ENCODE results near the gene GAPVD1.
A peak's percentile ranks its signal among the peaks of the same experiment; 100 is the strongest.
"Not testable (repeated sequence)": the region's sequence is repeated elsewhere in the genome, so short reads cannot be mapped to it uniquely, and the experiment has no call there.

GAPVD1 gene

DNA sequence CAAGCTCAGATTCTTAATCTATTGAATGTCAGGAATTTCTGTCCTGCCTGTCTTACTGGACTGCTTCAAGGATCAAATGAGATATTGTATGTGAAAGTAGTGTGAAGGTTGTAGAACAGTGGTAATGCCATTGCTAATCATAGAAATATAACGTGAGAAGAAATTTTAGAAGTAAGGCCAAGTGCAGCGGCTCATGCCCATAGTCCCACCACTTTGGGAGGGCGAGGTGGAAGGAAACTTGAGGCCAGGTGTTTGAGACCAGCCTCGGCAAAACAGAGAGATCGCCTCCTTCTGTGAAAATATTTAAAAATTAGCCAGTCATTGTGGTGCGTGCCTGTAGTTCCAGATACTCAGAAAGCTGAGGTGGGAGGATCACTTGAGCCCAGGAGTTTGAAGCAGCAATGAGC is 15.4 kb upstream of the GAPVD1 start:
- DNase-seq (ENCODE audit: low read depth), result no peak

DNA sequence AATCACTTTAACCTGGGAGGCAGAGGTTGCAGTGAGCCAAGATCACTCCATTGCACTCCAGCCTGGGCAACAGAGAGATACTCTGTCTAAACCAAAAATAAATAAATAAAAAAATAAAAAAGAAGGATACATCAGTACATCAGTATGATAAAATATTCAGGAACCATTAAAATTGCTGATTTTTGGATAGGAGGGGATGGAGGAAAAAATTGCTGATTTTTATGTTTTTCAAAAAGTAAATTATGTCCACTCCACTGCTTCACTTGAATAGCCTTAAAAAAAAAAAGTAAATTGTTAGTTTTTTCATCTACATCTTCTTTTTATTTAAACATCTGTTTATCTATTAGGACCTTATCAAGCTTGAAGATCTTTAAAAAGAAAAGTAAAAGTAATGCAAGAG is 7.4 kb upstream of the GAPVD1 start:
- no peak for DNase-seq (ENCODE audit: low read depth)

DNA sequence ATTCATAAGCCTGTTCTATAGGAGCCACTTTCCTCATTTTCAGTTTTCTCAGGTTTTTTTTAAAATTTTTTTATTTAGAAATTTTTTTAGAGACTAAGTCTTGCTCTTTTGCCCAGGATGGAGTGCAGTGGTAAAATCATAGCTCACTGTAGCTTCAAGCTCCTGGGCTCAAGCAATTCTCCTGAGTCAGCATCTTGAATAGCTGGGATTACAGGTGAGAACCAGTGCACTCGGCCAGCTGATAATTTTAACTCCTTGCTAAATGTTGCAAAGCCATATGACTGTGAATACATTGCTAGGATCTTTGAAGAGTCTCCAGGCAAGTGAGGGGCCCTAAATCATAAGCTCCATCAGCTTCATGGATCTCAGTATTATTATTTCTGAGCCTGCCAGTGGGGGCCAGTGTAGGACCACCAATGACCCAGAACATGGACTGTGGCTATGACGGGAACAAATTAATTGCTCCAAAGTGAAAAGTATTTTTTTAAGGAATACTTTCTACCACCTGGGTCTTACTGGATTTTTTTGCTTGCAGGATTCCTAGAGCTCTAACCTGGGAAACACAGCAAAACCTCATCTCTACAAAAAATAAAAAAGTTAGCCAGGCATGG is 5.7 kb upstream of the GAPVD1 start:
- DNase-seq (ENCODE audit: low read depth), result no peak

DNA sequence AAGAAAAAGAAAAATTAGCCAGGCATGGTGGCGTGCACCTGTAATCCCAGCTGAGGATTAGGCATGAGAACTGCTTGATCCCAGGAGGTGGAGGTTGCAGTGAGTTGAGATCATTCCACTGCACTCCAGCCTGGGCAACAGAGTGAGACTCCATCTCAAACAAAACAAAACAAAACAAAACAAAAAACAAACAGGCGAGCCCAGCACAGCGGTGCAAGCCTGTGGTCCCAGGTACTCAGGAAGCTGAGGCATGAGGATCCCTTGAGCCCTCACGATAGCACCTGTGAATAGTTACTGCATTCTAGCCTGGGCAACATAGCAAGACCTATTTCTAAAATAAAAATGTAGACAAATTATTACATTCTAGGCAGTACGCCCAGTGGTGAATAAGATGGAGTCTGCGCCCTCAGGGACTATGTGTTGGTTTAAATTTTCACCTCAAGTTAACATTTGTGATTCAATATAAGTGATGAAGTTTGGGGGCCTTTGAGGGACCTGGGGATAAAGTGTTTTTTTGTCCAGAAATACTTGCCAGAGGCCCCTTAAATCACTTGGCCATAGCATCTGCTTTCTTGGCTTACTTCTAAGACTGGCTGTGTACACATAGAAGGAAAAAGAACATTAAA is 3.4 kb upstream of the GAPVD1 start:
- no peak for DNase-seq (ENCODE audit: low read depth)

DNA sequence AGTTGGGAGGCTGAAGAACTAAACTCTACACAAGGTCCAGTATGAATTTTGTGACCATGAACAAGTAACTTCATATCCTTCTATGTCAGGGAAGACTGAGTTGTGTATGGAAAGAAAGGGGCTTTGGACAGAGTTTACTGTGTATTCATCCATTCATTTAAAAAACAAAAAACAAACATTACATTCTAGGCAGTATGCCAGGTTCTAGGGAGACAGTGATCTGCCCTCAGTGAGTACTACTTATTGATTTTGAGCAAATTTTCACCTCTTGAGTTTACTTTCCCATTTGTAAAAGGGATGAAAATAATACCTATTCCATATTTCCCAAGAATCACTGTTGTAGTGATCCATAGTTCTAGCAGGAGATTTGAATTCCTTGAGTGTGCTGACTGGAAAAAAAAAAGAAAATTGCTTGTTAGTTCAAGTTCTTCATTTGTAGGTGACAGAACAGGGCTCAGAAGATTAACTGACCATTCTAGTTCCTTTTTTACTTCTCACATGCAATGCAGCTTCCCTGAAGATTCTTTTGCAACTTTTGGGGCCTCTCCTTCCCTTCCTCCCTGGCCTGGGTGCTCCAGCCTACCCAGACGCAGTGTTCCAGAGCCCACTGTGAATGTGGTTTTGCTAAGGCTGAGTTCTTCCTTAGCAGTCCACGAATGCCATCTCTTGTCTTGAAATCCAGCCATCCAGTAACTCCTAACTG is 2.6 kb upstream of the GAPVD1 start:
- no peak for DNase-seq (ENCODE audit: low read depth)

DNA sequence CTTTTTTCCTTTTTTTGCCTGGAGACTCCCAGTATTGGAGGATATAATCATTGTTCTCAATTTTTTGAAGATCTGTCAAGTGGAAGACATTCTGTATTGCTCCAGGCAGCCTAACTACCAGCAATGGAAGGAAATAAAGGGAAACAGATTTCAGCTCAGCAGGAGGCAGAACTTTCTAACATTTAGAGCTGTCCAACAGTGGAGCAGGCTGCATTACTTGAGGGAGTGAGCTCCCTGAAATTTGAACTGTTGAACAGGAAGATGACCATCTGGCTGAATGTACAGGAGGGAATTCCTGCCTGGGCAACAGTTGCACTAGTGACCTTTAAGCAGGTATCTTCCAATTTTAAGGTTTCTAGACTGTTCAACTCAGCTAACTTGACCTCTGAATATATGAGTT is 1.1 kb upstream of the GAPVD1 start:
- peak; percentile 47 for DNase-seq (ENCODE audit: low read depth)

DNA sequence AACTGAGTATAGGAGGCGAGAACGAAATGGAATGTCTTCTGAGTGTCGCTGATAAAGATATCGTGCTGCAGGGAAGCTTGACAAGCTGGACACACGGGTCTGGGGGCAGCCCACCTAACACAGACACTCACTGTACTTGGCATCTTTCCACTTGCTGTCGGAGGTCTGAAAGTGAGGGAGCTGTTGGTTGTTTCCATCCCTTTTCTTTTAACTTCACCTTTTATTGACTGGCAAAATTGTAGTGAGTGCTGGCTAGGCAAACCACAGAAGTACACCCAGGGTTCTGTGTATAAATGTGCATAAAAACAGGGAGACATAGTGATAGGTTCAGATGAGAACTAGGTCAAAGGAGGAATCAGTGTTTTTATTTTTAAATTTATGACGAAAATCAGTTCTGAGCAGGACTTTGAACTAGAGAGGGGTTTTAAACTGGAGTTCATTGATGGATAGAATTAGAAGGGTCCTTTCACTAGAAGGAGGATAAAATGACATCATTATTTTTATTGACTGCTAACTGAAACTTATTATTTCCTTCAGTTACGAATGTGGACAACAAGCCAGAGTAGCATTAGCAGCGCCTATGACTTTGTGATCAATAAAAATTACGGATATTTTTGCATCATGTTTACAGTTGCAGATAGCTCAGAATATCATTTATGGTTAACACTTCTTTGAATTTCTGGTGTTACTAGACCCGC is 817 bp downstream of the GAPVD1 start:
- DNase-seq (ENCODE audit: low read depth), result no peak

DNA sequence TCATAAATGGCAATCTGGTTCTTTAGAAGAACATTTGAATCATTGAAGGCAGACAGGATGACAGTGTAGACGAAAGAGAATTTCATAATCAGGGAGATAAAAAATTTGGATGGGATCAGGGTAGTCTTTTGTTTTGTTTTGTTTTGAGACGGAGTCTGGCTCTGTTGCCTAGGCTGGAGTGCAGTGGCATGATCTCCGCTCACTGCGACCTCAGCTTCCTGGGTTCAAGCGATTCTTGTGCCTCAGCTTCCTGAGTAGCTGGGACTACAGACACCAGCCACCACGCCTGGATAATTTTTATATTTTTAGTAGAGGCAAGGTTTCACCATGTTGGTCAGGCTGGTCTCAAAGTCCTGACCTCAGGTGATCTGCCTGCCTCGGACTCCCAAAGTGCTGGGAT is 2.4 kb downstream of the GAPVD1 start:
- DNase-seq (ENCODE audit: low read depth), result not testable (repeated sequence)

DNA sequence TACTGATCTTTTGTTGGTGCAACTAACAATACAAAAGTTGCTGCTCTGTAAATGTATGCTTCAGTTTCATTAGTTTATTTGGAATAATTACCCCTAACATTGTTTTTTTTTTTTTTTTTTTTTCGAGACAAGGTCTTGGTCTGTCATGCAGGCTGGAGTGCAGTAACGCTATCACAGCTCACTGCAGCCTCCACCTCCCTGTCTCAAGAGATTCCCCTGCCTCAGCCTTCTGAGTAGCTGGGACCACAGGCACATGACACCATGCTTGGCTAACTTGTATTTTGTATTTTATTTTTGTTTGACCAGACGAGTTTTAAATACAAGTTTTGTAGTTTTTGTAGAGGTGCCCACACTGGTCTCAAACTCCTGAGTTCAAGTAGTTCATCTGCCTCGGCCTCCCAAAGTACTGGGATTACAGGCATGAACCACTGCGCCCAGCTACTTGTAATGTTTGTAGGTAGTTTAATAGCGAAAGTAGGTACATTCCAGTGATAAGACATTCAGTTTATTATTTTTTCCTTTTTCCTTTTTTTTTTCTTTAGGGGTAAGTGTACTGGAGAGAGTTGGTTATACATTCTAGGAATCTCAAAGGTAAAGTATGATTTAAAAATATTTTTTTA is 6.9 kb downstream of the GAPVD1 start:
- DNase-seq (ENCODE audit: low read depth), result no peak

DNA sequence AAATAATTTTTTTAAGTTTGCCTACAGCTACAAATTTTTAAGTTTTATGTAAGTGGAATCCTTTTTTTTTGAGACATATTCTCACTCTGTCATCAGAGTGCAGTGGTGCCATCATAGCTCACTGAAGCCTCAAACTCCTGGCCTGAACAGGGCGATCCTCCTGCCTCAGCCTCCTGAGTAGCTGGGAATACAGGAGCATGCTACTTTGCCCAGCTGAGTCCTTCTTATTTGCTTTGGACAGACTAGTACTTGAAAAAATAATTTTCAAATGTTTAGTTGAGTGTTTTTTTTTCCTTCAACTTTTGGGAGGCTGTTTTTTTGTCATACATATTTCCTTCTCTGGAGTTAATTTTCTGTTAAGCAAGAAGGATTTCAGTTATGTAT is 7.4 kb downstream of the GAPVD1 start:
- no peak for DNase-seq (ENCODE audit: low read depth)

DNA sequence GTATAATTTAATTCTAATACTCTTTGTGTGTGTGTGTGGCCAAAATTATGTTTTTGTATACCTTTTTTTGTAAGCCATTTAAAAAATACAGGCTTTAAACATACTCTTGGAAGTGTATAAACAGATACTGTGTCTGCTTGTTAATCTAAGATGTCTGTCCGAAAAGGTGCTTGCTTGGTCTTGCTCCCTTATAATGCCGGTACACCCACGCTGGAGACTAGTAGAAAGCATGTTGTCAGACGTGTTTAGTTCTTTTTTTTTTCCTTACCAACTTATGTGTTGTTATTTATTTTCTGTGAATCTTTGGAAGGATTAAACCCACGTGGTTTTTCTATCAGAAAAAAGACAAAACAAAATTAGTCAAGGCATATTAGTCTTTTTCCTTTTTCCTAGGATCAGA is 9.5 kb downstream of the GAPVD1 start:
- no peak for DNase-seq (ENCODE audit: low read depth)

DNA sequence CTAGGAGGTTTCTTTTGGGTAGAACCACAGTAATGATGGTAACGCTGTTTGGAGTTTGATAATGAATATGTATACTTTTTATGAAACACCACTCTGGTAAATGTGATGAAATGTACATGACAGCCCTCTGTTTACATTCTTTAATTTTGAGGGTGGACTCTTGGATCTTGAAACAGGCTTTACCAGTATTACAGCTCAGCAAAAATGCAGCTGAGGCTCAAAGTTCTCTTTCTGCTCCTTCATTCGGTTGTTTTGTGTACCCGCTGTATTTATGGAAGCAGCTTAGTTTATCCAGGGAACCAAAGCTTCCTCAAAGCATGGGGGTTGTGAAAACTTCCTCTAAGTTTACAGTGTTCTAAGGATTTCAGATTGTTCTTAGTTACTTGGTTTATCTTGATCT is 11.1 kb downstream of the GAPVD1 start:
- peak; percentile 16 for DNase-seq (ENCODE audit: low read depth)

DNA sequence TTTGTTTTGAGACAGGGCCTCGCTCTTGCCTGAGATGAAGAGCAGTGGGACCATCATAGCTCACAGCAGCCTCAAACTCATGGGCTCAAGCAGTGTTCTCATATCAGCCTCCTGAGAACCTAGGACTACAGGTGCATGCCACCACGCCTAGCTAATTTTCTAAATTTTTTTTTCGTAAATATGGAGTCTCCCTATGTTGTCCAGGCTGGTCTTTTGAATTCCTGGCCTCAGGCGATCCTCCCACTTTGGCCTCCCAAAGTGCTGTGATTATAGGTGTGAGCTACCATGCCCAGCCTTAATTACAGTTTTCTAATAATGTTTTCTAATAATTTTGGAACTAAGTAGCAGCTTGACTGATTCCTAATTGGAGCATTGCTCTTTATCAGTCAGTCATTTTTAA is 15.1 kb downstream of the GAPVD1 start:
- no peak for DNase-seq (ENCODE audit: low read depth)

DNA sequence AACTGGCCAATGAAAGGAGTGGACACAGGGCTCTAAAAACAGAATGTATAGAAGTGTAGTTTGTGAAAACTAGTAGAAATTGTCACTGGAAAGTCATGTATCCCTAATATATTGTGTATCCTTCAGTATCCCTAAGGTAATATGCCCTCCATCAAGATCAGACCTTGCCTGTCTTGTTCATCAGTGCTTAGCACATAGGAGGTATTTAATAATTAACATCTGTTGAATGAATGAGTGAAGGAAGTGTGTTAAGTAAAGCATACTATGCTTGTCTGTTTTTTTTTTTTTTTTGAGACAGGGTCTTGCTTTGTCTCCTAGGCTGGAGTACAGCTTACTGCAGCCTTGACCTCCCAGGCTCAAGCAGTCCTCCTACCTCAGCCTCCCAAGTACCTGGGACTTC is 15.8 kb downstream of the GAPVD1 start:
- DNase-seq (ENCODE audit: low read depth), result no peak

DNA sequence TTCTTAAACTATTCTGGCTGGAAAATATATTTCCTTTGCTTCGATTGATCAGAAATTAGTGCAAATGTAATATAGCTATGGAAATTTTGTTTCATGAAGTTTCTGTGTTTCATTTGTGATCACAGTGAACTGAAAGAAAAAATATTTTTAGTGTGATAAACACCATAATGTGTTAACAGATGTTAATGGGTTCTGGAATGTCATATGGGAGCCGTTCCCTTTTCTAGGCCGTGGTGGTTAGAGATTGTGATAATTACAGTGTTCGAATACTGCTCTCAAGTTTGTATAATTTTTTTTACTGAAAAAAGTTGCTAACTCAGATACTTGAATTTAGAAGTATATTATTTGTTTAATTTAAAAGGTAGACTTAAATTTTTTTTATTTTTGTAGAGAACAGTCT is 19.3 kb downstream of the GAPVD1 start:
- no peak for DNase-seq (ENCODE audit: low read depth)

DNA sequence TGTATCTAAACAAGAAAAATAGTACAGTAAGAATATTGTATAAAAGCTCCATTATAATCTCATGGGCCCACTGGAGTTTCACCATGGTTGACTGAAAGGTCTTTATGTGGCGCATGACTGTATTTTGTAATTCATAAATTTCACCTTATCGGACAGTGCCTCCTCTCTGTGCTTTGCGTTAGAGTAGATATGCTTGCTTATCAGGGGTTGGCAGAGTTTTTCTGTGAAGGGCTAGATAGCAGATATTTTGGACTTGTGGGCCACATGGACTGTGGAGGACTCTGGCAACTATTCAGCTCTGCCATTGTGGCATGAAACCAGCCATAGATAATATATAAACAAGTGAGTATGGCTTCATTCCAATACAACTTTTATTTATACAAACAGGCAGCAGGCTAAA is 23.2 kb downstream of the GAPVD1 start:
- DNase-seq (ENCODE audit: low read depth), result no peak

DNA sequence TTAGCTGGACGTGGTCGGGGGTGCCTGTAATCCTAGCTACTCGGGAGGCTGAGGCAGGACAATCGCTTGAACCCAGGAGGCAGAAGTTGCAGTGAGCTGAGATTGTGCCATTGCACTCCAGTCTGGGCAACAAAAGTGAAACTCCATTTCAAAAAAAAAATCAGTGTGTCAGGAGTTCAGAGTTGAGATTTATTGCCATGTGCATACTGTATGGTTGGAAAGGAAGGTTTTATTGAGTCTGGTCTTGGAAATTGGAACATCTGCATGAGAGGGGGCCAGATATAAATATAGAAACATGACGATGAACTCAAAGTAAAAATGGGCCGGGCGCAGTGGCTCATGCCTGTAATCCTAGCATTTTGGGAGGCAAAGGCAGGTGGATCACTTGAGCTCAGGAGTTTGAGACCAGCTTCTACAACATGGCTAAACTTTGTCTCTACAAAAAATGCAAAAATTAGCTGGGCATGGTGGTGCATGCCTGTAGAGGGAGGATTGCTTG is 25.4 kb downstream of the GAPVD1 start:
- DNase-seq (ENCODE audit: low read depth), result not testable (repeated sequence)

DNA sequence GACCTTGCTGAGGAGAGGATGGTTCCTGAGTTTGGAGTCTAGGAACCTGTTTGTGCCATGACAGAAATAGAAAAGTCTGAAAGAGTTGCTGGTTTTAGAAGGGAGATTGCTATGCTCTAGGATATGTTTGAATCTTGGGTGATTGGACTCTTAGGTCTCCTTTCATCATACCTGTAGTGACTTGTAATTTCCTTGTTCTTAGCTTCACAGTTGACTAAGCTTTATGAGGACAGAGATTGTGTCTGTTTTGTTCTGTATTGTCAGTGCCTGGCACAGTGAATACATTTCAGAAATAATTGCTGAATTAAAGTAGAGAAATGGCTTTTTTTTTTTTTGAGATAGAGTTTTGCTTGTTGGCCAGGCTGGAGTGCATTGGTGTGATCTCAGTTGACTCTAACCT is 31.5 kb downstream of the GAPVD1 start:
- no peak for DNase-seq (ENCODE audit: low read depth)

DNA sequence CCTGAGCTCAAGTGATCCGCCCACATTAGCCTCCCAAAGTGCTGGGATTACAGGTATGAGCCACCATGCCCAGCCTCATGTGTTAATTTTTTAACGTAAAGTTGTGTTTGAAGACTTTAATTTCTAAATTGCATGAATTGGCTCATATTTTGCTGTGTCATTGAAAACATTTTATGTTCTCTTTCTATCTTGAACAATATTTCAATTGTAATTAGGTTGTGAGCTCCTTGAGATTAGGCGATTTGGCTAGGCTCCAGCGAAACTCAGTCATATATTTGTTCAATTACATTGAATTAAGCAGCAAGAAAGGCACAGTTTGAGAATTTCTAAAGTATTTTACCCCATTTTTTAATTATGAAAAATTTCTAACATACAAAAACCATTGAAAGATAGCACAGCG is 34.0 kb downstream of the GAPVD1 start:
- DNase-seq (ENCODE audit: low read depth), result no peak

DNA sequence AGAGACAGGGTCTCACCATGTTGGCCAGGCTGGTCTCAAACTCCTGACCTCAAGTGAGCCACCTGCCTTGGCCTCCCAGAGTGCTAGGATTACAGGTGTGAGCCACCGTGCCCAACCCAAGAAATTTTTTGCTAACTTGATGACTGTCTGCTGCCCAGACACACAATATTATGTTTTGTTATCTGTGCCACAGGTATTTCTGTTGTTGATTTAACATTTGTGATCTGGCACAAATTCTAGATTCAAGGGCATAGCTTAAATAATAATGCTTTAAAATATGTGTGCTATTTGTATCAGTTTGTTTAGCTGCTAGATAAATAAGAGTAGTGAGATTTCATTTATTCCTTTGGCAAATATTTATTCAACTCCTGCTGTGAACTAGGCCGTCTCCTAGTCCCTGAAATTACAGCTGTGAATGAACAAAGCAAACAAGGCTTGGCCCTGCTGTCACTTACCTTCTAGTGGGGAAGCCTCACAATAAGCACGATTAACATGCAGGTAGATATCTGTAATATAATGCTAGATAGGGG is 35.3 kb downstream of the GAPVD1 start:
- no peak for DNase-seq (ENCODE audit: low read depth)

DNA sequence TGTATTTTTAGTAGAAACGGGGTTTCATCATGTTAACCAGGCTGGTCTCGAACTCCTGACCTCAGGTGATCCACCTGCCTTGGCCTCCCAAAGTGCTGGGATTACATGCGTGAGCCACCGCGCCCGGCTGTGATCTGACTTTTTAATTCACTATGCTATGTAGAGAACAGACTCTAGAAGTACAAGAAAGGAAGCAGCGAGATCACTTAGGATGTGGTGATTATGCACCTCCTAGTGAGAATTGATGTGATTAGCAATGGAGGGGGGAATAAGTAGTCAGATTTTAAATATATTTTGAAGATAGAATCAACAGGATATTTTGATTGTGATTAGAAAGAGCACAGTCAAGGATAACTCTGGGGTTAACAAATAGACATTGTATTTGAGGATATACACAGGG is 36.3 kb downstream of the GAPVD1 start:
- DNase-seq (ENCODE audit: low read depth), result no peak

DNA sequence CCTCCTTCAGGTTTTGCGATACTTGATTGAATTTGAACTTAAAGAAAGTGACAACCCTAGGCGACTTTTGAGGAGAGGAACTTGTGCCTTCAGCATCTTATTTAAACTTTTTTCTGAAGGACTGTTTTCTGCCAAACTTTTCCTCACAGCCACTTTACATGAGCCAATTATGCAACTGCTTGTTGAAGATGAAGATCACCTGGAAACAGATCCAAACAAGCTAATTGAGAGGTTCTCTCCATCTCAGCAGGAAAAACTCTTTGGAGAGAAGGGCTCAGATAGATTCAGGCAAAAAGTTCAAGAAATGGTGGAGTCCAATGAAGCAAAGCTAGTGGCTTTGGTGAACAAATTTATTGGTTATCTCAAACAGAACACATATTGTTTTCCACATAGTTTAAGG is 40.6 kb downstream of the GAPVD1 start:
- no peak for DNase-seq (ENCODE audit: low read depth)

Measured in EH (cell line).